C4-2B (cell line): ENCODE results near the gene KCNS1.

ENCODE experiments used
- CTCF ChIP-seq: fragments of 450-650 bp; conservative IDR thresholded peaks from 2 replicates; pipeline ENCODE4 v1.5.1; 2017; ENCODE audit warnings: mild to moderate bottlenecking
- ZFX ChIP-seq: fragments of 450-650 bp; IDR thresholded peaks from 2 replicates; pipeline ENCODE4 v1.6.1; 2017

- TF ChIP-seq CTCF, result no peak
- no peak for TF ChIP-seq ZFX
Measured at GRCh38 chr20:45091366-45091765, 9.6 kb downstream of the KCNS1 start.
